Ascending aorta (tissue), 2 donors: ENCODE results near the gene DCUN1D3. TPM values are rescaled to one million over a fixed set of nuclear protein-coding genes. Genes with fewer than 3 reads are reported as not detected.

Source experiments
- DNase-seq, 2 donors: peaks; one replicate each; pipeline ENCODE4 v3.0.0-alpha.2; 2019; ENCODE audit warnings: low spot score in 2 of 2
- H3K27ac ChIP-seq, 2 donors: fragments of 200-600 bp; sonication (generic); one replicate each; pipeline ENCODE4 v1.5.1; 2016 to 2017; ENCODE audit warnings: mild to moderate bottlenecking in 1 of 2
- H3K27me3 ChIP-seq: fragments of 200-600 bp; sonication (generic); one replicate; pipeline ENCODE4 v1.5.1; 2017
- H3K36me3 ChIP-seq, 2 donors: fragments of 200-600 bp; sonication (generic); one replicate each; pipeline ENCODE4 v1.5.1; 2016
- H3K4me1 ChIP-seq, 2 donors: fragments of 200-600 bp; sonication (generic); one replicate each; pipeline ENCODE4 v1.5.1; 2016 to 2017; ENCODE audit warnings: mild to moderate bottlenecking in 1 of 2
- H3K4me3 ChIP-seq, 2 donors: fragments of 200-600 bp; sonication (generic); one replicate each; pipeline ENCODE4 v1.5.1; 2016 to 2017; ENCODE audit warnings: mild to moderate bottlenecking in 1 of 2
- H3K9me3 ChIP-seq, 2 donors: fragments of 200-600 bp; sonication (generic); one replicate each; pipeline ENCODE4 v1.5.1; 2016
- CTCF ChIP-seq, 3 experiments: fragments of 200-600 bp in 2 of 3; fragments of 450-650 bp in 1 of 3; sonication (generic) in 2 of 3; IDR thresholded peaks; one replicate each; pipeline ENCODE4 v1.5.1; 2016 to 2019; ENCODE audit warnings: antibody characterized with exemption in 3 of 3, mild to moderate bottlenecking in 1 of 3, moderate library complexity in 1 of 3
- intact Hi-C: fragments of 100-400 bp; cut with DNase I; formaldehyde crosslinking; loops from one replicate; pipeline ENCODE4 v1.15.1; 2023
- total RNA-seq: library from RNA; depleted of rRNA; stranded (reverse); fragments of >200 nt; gene quantifications from one replicate; pipeline ENCODE4 v1.1.0, GENCODE V29; 2016

The DCUN1D3 gene
- total RNA-seq, 1 donor from 2014 or later = 9.8 TPM

- no peak overlapping the region for H3K27ac ChIP-seq
- H3K4me1 ChIP-seq = no peaks in the 10 kb centered on the region
- no peak overlapping the region for H3K4me3 ChIP-seq
- H3K36me3 ChIP-seq = no peaks in the 10 kb centered on the region
- intact Hi-C loops = loop anchor here (2.0 kb wide), 1 partner anchor 94 kb away; no protein-coding TSS in a partner anchor
- no peaks in the 10 kb centered on the region for H3K9me3 ChIP-seq
- TF ChIP-seq CTCF (IDR thresholded peaks at IDR 0.05) = peak in 1 of 3 experiments; percentile 27
- H3K27me3 ChIP-seq = no peaks in the 10 kb centered on the region
- DNase-seq = no peak
Measured at GRCh38 chr16:20944861-20945574, 44.9 kb upstream of the DCUN1D3 start.

- intact Hi-C loops = no loop called here
- H3K27ac ChIP-seq = no peak overlapping the region
- H3K36me3 ChIP-seq = no peaks in the 10 kb centered on the region
- H3K27me3 ChIP-seq = no peaks in the 10 kb centered on the region
- H3K9me3 ChIP-seq = no peaks in the 10 kb centered on the region
- no peaks in the 10 kb centered on the region for H3K4me1 ChIP-seq
- DNase-seq = no peak
- no peak for TF ChIP-seq CTCF (IDR thresholded peaks at IDR 0.05)
- no peak overlapping the region for H3K4me3 ChIP-seq
Measured at GRCh38 chr16:20942256-20942655, 42.1 kb upstream of the DCUN1D3 start.

- DNase-seq = no peak
- Histone ChIP-seq H3K27me3 (no peaks in the 10 kb centered on the region), H3K27ac (no peak overlapping the region), H3K9me3 (no peaks in the 10 kb centered on the region), H3K4me3 (no peak overlapping the region), H3K4me1 (no peaks in the 10 kb centered on the region), H3K36me3 (no peaks in the 10 kb centered on the region)
- intact Hi-C loops = no loop called here
- TF ChIP-seq CTCF (IDR thresholded peaks at IDR 0.05) = no peak
Measured at GRCh38 chr16:20941636-20941926, 41.4 kb upstream of the DCUN1D3 start.

GRCh38 chr16:20940871-20941635 lies 40.9 kb upstream of the DCUN1D3 start:
- H3K36me3 ChIP-seq = no peaks in the 10 kb centered on the region
- intact Hi-C loops = no loop called here

GRCh38 chr16:20939611-20940010 lies 39.5 kb upstream of the DCUN1D3 start:
- Histone ChIP-seq H3K27ac (no peak overlapping the region), H3K4me1 (no peaks in the 10 kb centered on the region), H3K36me3 (no peaks in the 10 kb centered on the region), H3K27me3 (no peaks in the 10 kb centered on the region), H3K9me3 (no peaks in the 10 kb centered on the region), H3K4me3 (no peak overlapping the region)
- no peak for DNase-seq
- no peak for TF ChIP-seq CTCF (IDR thresholded peaks at IDR 0.05)
- intact Hi-C loops = no loop called here

More at GRCh38 chr16:20940871-20941635, 40.9 kb upstream of the DCUN1D3 start:
- Histone ChIP-seq H3K27ac (no peak overlapping the region), H3K4me1 (no peaks in the 10 kb centered on the region), H3K4me3 (no peak overlapping the region), H3K9me3 (no peaks in the 10 kb centered on the region), H3K27me3 (no peaks in the 10 kb centered on the region)
- no peak for DNase-seq
- no peak for TF ChIP-seq CTCF (IDR thresholded peaks at IDR 0.05)
